Thoracic aorta (tissue), 2 donors: ENCODE results near the gene CMTM2. TPM values are rescaled to one million over a fixed set of nuclear protein-coding genes. Genes with fewer than 3 reads are reported as not detected.
"Not testable (repeated sequence)": the region's sequence is repeated elsewhere in the genome, so short reads cannot be mapped to it uniquely, and the experiment has no call there.

Experiments used
- ATAC-seq: fragments of 150-250 bp; one replicate; pipeline ENCODE4 v1.8.0; 2017; ENCODE audit warnings: low read depth; ENCODE audit not compliant: insufficient number of reproducible peaks, low FRiP score
- DNase-seq: peaks from one replicate; pipeline ENCODE4 v3.0.0-alpha.2; 2020; ENCODE audit warnings: low spot score
- H3K27ac ChIP-seq, 2 donors: fragments of 200-600 bp; sonication (generic); 1 replicate in 1 of 2; 2 replicates in 1 of 2; pipeline ENCODE4 v1.5.1; 2016; ENCODE audit warnings: mild to moderate bottlenecking in 2 of 2, moderate library complexity in 2 of 2
- H3K27me3 ChIP-seq: fragments of 200-600 bp; sonication (generic); replicated peaks from 2 replicates; pipeline ENCODE4 v1.6.0; 2016; ENCODE audit warnings: mild to moderate bottlenecking; ENCODE audit not compliant: insufficient read depth
- H3K36me3 ChIP-seq: fragments of 200-600 bp; sonication (generic); one replicate; pipeline ENCODE4 v1.5.1; 2016
- H3K4me1 ChIP-seq, 2 donors: fragments of 200-600 bp; sonication (generic); 1 replicate in 1 of 2; 2 replicates in 1 of 2; pipeline versions ENCODE4 v1.5.1 to v1.6.0; 2016; ENCODE audit warnings: low read depth in 2 of 2, mild to moderate bottlenecking in 1 of 2; ENCODE audit not compliant: control insufficient read depth in 1 of 2
- H3K4me3 ChIP-seq: fragments of 200-600 bp; sonication (generic); 2 replicates; pipeline ENCODE4 v1.5.1; 2016; ENCODE audit warnings: mild to moderate bottlenecking
- H3K9me3 ChIP-seq: fragments of 200-600 bp; sonication (generic); 2 replicates; pipeline ENCODE4 v1.5.1; 2016
- CTCF ChIP-seq: fragments of 200-600 bp; sonication (generic); IDR thresholded peaks from one replicate; pipeline ENCODE4 v1.5.1; 2019; ENCODE audit warnings: antibody characterized with exemption
- total RNA-seq, 2 donors: library from RNA; depleted of rRNA; stranded (reverse); fragments of >200 nt; gene quantifications; one replicate each; pipeline versions ENCODE4 v1.1.0 to v1.2.3, GENCODE V29; 2016

Gene CMTM2
- total RNA-seq, 2 donors from 2014 or later, result 1.7 TPM; not detected in 1

GRCh38 chr16:66609139-66609510, 29.9 kb downstream of the CMTM2 start:
- ATAC-seq (no peak), DNase-seq (no peak)
- Histone ChIP-seq H3K27ac (no peak overlapping the region), H3K36me3 (peaks cover 14% of the 10 kb centered on the region), H3K4me1 (peaks cover 9 to 18% of the 10 kb centered on the region in 2 donors), H3K27me3 (no peaks in the 10 kb centered on the region), H3K4me3 (no peak overlapping the region), H3K9me3 (no peaks in the 10 kb centered on the region)
- TF ChIP-seq CTCF, result no peak

- no peak overlapping the region for H3K27ac ChIP-seq
These were observed 31.0 kb downstream of the CMTM2 start for GRCh38 chr16:66610111-66610820.

GRCh38 chr16:66611911-66612310, 32.6 kb downstream of the CMTM2 start:
- not testable (repeated sequence) for ATAC-seq, H3K4me3 ChIP-seq, DNase-seq, H3K9me3 ChIP-seq, H3K27me3 ChIP-seq, H3K27ac ChIP-seq
- Histone ChIP-seq H3K36me3 (peaks cover 14% of the 10 kb centered on the region), H3K4me1 (peaks cover 9 to 12% of the 10 kb centered on the region in 2 donors)

More at GRCh38 chr16:66610111-66610820, 31.0 kb downstream of the CMTM2 start:
- Histone ChIP-seq H3K9me3 (no peaks in the 10 kb centered on the region), H3K4me3 (no peak overlapping the region), H3K27me3 (no peaks in the 10 kb centered on the region), H3K36me3 (peaks cover 14% of the 10 kb centered on the region), H3K4me1 (peaks cover 9 to 17% of the 10 kb centered on the region in 2 donors)
- no peak for TF ChIP-seq CTCF
- no peak for ATAC-seq
- no peak for DNase-seq

- H3K27me3 ChIP-seq, result no peaks in the 10 kb centered on the region
- peaks cover 9 to 12% of the 10 kb centered on the region in 2 donors for H3K4me1 ChIP-seq
- H3K36me3 ChIP-seq, result peaks cover 14% of the 10 kb centered on the region
- TF ChIP-seq CTCF, result no peak
- ATAC-seq (no peak), DNase-seq (no peak)
- H3K9me3 ChIP-seq, result no peaks in the 10 kb centered on the region
- H3K27ac ChIP-seq, result no peak overlapping the region
- no peak overlapping the region for H3K4me3 ChIP-seq
These were observed 33.2 kb downstream of the CMTM2 start for GRCh38 chr16:66612422-66612821.

- H3K27ac ChIP-seq, result no peak overlapping the region
- H3K36me3 ChIP-seq, result peaks cover 14% of the 10 kb centered on the region
- no peak for TF ChIP-seq CTCF
- ATAC-seq (no peak), DNase-seq (no peak)
- no peaks in the 10 kb centered on the region for H3K27me3 ChIP-seq
- peaks cover 9 to 16% of the 10 kb centered on the region in 2 donors for H3K4me1 ChIP-seq
- H3K9me3 ChIP-seq, result no peaks in the 10 kb centered on the region
- no peak overlapping the region for H3K4me3 ChIP-seq
These were observed 35.0 kb downstream of the CMTM2 start for GRCh38 chr16:66614161-66614802.
